HG02763 (cell line): ENCODE data around the gene DMRTC2.

Experiments
- ATAC-seq: cut with Tn5 transposase; IDR thresholded peaks from one replicate; pipeline ENCODE4 v1.9.1; 2021; ENCODE audit warnings: mild to moderate bottlenecking, moderate library complexity; ENCODE audit not compliant: unreplicated experiment

The DMRTC2 gene

GRCh38 chr19:41845051-41845590 is 279 bp downstream of the DMRTC2 start:
- no peak for ATAC-seq

DNA sequence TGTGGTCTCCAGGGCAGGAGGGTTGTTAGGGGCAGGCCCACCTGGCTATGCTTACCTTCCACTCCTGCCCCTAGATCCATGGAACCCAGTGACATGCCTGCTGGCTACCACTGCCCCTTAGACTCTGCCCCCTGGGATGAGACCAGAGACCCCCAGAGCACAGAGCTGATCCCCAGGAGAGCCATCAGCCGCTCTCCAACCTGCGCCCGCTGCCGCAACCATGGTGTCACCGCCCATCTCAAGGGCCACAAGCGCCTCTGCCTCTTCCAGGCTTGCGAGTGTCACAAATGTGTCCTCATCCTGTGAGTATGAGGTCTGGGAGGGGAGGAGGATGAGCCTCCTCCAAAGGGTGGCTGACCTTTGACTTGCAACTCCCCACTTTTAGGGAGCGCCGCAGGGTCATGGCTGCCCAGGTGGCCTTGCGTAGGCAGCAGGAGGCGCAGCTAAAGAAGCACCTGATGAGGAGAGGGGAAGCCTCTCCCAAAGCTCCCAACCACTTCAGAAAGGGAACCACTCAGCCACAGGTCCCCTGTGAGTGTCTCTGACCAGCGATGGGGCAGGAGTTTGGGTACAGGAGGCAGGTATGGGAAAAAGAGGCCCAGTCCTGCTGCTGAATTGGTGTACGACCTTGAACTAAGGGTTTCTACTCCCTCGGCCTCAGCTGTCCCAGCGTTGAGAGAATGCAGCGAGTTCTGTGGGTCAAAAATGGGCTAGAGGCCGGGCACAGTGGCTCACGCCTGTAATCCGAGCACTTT is 2.7 kb downstream of the DMRTC2 start:
- no peak for ATAC-seq

DNA sequence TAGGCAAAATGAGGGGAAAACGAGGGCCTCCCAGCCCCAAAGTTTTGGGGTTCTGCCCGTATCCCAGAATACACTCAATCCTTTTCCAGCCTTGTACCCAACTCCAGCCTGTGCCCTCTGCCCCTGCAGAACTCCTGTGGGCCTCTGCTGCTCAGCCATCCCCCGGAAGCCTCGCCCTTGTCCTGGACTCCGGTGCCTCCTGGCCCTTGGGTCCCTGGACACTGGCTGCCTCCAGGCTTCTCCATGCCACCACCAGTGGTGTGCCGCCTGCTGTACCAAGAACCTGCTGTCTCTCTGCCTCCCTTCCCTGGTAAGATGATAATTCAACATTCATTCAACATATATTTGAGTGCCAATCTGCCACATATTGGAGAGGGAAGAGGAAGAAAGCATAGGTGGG is 3.8 kb downstream of the DMRTC2 start:
- no peak for ATAC-seq

- ATAC-seq: no peak
Measured at GRCh38 chr19:41849067-41849466, 4.2 kb downstream of the DMRTC2 start.

GRCh38 chr19:41850381-41850780 is 5.5 kb downstream of the DMRTC2 start:
- ATAC-seq: no peak

GRCh38 chr19:41851456-41851855 is 6.6 kb downstream of the DMRTC2 start:
- ATAC-seq: no peak

GRCh38 chr19:41853344-41853743 is 8.5 kb downstream of the DMRTC2 start:
- ATAC-seq: no peak

- no peak for ATAC-seq
Measured at GRCh38 chr19:41853768-41854167, 8.9 kb downstream of the DMRTC2 start.

GRCh38 chr19:41859213-41859617 is 14.4 kb downstream of the DMRTC2 start:
- ATAC-seq: no peak

DNA sequence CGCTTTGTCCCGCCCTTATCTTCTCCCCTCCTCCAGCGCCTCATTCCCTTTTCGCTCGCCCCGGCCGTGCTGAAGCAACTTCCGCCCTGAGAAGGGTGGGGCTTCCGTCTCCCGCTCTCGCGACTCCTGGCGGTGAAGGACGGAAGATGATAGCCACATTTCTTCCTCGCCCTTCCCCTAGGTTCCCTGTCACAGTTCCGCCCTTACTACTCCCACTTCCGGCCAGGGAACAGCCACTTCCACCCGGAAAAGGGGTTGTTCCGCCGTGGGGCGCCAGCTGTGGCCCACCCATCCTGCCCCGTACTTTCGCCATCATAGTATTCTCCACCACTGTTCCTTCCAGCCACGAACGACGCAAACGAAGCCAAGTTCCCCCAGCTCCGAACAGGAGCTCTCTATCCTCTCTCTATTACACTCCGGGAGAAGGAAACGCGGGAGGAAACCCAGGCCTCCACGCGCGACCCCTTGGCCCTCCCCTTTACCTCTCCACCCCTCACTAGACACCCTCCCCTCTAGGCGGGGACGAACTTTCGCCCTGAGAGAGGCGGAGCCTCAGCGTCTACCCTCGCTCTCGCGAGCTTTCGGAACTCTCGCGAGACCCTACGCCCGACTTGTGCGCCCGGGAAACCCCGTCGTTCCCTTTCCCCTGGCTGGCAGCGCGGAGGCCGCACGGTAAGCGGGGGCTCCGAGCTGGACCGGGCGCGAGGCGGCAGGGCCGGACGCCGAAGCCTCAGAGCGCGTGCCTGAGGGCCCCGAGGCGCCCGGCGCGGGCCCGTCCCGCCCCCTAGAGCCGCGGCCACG is 15.0 kb downstream of the DMRTC2 start, which contains the start of gene RPS19:
Gene RPS19, plus strand, starts transcription at position 638 of the 801 bp plus-strand sequence. CDS start 520 bp downstream, outside the sequence.
- peak; percentile 80 for ATAC-seq

- no peak for ATAC-seq
Measured at GRCh38 chr19:41860419-41861115, 15.7 kb downstream of the DMRTC2 start.

GRCh38 chr19:41861116-41861768 is 16.4 kb downstream of the DMRTC2 start:
- ATAC-seq: no peak

DNA sequence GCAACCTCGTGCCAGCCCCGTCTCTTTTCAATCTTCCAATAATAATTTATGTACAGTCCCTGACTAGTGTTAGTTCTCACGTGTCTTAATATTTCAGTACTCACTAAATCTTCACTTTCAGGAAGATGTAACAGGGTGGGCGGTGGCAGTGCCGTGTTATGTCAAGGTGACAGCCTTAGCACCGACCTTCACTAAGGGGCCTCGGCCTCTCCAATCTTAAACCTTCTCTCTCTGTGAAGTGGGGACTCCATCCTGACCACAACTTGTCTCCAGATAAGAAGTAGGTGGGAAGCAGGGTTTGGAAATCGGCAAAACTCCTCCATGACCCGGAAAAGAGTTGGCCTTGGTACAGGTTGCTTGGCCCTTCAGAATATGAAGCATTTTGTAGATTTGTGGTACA is 17.0 kb downstream of the DMRTC2 start:
- ATAC-seq: no peak

DNA sequence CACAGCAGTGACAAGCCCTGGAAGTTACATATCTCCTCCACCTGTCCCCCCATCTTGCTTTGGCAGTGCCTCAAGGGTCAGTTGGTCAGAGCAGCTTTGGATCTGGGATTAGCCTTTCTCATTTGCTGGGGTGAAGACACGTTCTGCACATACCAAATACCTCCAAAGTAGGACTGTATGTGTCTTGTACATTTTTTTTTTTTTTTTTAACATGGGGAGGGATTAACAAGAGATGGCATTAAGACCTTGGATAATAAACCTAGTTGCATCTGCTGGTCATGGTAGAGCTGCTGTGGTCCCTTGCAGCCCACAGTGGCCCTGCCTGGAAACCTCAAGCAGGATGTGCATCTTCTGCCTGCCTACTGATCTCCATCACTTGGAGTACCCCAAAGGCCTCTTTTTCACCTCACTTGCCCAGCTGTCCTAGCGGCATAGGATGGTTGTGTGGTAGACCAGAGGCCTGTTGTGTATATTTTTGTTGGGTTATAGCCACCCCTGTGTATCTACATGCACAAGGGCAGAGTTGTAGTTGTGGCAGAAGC is 17.7 kb downstream of the DMRTC2 start:
- ATAC-seq: no peak

DNA sequence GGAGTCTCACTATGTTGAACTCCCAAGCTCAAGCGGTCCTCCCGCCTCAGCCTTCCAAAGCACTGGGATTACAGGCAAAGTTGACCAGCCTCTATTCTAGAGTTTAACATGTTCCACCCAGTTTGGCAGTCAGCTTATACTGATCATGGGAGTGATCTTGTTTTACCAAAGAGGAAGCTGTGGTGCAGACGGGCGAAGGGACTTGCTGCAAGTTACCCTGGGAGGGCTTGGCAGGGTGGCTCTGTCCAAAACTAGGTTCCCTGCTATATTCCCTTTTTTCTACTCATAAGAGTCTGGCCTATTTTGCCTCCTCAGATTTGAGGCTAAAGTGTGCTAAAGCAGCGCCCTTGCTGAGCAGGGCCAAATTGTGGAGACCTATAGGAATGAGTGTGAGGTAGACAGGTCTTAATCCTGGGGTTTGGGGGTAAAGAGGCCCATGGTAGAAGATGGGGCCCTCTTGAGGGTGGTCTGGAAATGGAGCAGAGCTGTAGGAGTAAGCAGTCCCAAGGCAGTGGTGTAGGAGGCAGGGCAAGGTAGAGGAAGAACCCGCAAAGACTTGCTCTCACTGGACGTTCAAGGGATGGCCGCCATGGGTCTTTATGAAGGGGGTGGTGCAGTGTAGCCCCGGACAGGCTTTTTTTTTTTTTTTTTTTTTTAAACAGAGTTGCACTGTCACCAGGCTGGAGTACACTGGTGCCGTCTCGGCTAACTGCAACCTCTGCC is 18.5 kb downstream of the DMRTC2 start:
- ATAC-seq: no peak

GRCh38 chr19:41864374-41864773 is 19.5 kb downstream of the DMRTC2 start:
- no peak for ATAC-seq

DNA sequence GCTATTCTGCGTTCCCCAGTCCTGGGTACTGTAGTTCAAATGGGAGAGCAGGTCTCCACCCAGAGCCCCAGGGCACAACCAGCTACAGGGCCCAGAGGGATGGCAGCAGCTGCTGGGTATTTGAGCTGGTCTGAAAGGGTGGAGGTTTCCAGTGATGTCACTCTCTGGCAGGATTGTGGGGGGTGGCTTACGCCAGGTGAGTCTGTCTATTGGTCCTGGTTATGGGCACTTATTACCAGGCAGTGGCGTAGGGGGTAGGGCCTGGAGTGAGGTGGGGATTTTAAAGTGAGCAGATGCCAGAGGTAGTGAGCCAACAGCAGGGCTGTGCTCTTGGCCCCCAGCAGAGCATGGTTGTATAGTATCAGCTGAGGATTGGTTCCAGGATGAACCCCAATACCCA is 21.4 kb downstream of the DMRTC2 start:
- ATAC-seq: no peak

DNA sequence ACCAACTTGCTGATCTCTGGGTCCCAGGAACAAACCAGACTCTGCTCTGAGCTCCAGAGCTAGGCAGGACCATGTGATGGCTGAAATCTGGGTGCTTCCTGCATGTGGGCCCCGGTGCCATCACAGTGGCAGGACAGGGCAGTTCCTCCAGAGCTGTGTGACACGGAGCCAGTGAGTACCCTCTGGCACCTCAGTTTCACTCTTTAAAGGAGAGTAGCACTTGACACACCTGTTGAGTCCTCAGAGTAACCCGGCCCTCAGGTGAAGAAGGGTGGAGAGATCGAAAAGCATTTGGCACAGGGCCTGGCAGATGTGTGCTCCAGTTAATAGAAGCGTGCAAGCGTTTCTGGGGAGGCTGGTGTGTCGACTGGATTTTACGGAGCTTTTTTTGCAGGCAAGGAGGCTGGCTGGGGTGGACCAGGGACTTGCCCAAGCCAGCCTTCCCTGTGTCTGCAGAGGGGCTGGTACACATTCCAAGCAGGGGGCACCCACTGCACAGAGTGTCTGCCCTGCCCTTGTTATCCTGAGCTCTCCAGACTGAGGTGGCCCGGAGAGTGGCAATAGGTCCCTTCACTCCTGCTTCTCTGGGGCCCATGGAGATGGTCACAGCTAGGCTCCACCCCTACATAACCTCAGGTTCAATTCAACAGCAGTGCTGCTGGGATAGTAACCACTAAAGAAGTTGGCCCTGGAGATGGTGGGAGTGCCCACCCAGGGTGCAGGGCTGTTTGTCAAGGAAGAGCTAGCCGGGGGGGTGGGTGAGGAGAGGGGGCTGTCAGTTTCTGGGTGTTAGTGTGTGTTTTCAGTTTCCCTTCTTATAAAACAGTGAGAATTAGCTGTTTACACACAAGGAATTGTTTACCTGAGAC is 23.5 kb downstream of the DMRTC2 start:
- no peak for ATAC-seq

- ATAC-seq: no peak
Measured at GRCh38 chr19:41868989-41869300, 24.1 kb downstream of the DMRTC2 start.
